SW 1271 (cell line): ENCODE results near the gene BCAS3.
A peak's percentile ranks its signal among the peaks of the same experiment; 100 is the strongest.

Experiments used
- DNase-seq, 2 experiments: peaks; one replicate each; lab custom pipeline; 2025; lab: John Stamatoyannopoulos, UW

Gene BCAS3

DNA sequence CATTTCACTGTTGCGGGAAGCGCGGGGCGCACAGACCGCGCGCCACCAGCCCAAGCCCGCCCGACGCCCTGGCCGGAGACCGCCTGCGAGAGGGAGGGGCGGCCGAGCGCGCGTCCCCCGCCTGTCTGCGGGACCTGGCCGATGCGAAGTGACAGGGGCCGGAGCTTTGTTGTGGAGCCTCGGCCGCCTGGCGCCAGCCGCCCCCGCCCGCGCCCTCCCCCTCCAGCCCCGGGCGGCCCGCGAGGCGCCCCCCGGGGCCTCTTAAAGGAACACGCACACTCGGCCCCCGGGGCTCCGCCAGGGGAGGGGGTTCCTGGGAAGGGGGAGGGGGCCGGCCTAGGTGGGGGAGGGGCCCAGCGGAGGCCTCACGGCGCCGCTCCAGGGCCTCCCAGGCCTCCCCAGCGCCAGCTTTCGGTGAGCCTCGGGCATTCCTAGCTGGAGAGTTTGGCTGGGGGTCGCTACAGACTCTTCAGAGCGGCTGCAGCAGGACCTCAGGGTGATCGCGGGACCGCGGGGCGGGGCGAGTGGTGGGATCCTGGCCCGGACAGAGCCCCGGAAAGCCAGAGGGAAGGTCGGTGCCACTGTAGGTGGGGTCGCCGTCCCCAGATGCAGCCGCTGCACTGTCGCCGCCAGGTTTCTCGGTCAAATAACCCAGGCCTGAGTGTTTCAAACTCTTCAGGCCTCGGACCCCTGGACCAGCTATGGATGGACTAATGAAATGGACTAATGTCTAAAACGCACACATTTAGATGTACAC, 719.6 kb downstream of the BCAS3 start:
- DNase-seq = no peak

DNA sequence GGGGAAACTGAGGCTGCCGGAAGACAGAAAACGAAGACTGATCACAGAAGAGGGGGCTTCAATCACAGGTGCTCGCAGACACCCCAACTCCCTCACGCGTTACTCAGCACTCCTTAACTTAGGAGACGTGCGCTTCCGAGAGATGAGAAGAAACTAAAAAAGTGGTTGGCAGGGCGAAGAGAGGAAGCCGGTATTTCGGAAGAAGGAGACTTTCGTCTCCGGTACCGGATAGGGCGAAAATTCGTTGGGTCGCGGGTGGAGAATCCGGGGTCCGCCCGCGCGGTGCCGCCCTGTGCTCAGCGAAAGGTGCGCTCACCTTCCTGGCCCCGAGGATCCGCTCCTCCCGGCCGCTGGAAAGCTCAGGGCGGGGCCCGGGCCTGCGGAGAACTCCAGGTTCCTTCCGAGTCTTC, 721.1 kb downstream of the BCAS3 start:
- DNase-seq = no peak

DNA sequence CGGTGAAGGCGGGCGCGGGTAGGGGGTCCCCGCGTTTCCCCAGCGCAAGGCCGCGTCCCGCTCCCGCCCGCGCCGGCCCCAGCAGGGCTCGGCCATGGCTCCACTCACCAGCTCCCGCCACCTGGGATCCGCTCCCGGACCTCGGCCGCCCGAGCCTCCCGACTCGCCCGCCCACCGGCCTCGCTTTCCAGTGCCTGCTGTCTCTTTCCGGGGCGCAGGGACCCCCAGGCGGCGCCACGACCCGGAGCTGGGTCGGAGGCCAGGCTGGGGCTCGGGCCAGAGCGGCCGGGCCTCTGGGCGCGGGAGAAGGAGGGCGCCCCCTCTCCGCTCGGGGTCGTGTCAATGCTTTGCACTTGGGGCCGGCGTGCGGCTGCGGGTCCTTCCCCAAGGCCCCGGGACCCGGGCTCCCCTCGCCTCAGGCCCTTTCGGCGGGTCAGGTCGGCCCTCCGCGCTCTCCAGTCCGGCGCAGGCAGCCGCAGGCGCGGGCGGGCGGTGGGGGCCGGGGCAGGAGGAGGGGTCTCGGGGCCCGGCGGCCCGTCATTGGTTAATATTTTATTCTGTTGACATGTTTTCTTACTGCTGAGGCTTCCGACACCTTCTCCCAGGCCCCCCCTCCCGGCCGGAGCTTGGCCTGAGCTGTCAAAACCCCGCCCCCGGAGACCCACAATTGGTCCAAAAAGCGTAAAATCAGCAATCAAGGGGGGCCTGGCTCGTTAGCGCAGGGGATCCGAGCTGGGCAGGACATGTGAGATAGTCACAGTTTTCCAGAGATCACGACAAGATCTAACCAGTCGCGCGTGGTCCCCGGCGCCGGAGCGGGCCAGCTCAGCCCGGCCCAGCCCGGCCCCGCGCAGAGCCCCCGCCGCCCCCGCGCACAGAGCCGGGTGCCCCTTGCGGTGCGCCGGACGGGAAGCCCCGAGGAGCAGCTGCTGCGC, 721.7 kb downstream of the BCAS3 start, which contains the start of gene TBX2:
TBX2 (plus strand) TSS at position 713 of the 935 bp plus-strand sequence. CDS start 334 bp downstream, outside the sequence.
- peak; percentile 78 to 91 for DNase-seq

DNA sequence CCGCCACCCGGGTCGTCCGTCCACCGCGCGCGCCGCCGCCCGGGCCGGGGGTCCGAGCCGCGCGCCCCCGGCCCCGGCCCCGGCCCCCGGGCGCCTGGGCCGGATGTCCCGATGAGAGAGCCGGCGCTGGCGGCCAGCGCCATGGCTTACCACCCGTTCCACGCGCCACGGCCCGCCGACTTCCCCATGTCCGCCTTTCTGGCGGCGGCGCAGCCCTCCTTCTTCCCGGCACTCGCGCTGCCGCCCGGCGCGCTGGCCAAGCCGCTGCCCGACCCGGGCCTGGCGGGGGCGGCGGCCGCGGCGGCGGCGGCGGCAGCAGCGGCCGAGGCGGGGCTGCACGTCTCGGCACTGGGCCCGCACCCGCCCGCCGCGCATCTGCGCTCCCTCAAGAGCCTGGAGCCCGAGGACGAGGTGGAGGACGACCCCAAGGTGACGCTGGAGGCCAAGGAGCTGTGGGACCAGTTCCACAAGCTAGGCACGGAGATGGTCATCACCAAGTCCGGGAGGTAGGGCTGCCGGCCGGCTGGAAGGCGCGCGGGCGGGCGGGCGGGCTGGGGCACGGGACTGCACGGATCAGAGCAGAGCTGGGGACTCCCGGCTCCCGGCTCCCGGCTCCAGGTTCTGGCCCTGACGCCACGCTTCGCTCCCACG, 722.5 kb downstream of the BCAS3 start:
- no peak for DNase-seq

DNA sequence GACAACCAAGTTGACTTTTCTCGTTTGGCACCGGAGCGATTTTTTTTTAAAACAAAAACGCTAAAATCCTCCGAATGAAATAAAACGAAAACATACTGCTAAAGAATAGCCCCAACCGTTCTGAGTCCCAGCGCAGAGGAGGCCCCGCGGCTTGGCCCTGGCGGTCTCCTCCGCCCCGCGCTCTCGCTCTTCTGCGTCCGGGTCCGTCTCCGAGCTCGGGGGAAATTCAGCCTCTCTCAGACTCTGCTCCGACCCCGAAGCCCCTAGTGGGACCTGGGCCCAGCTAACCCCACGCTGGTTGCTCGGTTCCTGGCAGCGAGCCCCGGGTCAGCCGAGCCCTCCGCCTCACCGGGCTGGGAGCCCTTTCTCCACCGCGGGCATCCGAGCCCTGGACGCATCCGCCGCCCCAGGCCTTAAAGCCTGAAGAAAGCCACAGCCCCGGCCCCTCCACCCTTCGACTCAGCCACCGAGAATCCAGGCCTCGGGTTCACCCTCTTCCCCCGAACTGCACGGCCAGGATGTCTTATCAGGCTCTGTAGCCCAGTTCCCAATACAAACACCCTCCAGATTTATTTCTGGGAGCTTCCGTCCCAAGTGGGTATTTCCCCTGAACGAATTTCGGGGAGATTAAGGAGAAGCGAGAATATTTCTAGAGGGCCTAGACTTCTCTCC, 723.2 kb downstream of the BCAS3 start:
- no peak for DNase-seq

DNA sequence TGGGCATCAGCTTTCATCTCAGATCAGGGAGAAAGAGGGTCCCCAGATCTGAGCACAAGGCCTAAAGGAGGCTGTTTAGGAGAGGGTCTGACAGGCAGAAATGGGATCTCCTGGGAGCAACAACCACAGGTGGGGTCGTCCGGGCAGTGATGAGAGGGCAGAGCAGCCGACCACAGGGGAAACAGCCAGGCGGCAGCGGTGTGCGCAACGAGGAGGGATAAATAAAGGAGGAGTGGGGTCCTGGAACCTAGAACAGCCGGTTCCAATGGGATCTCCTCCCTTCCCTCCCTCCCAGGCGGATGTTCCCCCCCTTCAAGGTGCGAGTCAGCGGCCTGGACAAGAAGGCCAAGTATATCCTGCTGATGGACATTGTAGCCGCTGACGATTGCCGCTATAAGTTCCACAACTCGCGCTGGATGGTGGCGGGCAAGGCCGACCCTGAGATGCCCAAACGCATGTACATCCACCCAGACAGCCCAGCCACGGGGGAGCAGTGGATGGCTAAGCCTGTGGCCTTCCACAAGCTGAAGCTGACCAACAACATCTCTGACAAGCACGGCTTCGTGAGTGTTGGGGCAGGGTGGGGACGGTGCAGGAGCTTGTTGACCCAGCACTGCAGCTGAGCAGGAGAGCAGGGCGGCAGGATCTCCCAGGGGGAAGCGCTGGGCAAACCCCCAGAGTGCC, 723.9 kb downstream of the BCAS3 start:
- DNase-seq = no peak

DNA sequence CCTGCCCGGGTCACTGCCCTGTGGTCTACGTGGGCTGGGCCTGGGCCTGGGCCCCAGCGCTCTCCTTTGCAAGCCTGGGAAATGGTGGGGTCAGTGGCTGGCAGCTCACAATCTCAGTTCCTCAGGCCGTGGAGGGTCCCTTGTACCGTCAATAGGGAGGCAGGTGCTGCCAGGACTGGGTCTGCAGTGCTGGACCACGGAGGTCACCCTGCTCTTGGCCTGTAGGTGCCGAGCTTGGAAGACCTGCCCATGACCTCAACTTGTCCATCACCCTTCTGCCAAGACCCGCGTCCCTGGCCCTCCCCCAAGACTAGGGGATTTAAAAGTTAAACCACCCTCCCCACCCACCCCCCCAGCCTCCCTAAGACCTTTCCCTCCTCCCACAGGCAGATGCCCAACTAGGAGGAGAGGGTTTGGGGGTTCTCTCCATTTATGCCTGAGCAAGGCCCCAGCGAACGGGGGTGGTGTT, 724.5 kb downstream of the BCAS3 start:
- no peak for DNase-seq

DNA sequence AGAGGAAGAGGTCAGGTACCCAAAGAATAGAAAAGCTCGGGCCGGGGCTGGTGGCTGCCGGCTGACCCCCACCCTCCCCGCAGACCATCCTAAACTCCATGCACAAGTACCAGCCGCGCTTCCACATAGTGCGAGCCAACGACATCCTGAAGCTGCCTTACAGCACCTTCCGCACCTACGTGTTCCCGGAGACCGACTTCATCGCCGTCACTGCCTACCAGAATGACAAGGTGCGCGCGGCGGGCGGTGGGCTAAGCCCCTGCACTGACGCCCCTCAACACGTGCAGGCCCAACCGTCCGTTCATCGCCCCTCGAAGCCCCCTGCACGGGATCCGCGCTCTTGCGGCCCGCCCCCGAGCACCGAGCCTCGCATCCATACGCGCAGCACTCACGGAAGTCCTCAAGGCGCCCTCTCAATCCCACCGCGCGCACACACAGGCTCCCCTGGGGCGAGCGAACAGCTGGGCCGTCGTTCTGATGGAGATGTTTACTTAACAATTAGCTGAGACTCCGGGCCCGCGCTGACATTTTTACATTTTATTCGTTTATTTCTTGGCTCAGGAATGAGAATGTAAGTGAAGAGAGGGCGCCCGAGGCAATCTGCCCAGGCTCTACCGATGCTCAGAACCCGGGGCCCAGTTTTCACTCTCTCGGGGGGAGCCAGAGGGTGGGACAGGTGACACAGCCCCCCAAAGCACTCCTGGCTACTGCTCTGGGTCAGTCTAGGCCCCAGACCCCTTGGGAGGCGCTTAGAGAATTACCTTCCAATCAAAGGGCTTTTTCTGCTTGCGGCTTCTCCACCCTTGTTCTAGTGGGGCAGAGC, 725.5 kb downstream of the BCAS3 start:
- DNase-seq = no peak

DNA sequence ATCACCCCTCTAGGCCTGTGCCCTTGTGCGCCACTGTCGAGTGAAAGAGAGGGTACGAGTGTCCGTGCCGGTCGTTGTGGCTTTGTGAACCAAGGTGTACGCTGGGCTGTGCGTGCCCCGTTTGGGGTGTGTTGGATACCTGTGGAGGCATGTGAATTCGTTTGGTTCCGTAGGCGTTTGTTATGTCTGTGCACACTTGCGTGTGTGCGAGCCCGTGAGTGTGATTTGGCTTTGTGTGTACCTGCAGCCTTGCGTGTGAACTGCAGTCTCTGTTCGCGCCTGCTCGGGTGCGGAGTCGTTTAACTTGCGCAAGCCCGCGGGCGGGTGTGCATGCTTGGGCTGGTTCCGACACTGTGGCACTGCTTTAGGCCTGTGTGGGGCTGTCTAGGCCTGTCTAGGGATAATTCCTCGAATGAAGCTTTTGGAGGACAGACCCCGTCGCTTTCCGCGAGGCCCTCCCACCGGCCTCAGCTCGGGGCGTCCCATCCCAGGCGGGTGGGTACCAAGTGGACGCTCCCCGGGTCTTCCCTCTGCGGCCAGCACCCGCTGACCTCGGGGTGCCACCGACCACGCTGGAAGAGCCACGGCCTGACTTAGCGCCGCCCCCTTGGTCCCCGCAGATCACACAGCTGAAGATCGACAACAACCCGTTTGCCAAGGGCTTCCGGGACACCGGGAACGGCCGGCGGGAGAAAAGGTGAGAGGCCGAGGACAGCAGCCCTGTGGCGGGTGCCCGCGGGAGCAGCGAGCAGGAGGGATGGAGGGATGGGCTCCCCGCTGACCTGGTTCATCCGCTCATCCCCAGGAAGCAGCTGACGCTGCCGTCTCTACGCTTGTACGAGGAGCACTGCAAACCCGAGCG, 726.4 kb downstream of the BCAS3 start:
- no peak for DNase-seq

DNA sequence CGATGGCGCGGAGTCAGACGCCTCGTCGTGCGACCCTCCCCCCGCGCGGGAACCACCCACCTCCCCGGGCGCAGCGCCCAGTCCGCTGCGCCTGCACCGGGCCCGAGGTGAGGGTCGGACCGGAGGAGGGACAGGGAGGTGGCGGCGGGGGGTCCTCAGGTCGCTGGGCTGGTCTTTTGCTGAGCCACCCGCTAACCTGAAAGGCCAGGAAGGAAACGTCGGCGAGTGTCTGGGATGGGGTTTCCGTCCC, 726.9 kb downstream of the BCAS3 start:
- DNase-seq = no peak

DNA sequence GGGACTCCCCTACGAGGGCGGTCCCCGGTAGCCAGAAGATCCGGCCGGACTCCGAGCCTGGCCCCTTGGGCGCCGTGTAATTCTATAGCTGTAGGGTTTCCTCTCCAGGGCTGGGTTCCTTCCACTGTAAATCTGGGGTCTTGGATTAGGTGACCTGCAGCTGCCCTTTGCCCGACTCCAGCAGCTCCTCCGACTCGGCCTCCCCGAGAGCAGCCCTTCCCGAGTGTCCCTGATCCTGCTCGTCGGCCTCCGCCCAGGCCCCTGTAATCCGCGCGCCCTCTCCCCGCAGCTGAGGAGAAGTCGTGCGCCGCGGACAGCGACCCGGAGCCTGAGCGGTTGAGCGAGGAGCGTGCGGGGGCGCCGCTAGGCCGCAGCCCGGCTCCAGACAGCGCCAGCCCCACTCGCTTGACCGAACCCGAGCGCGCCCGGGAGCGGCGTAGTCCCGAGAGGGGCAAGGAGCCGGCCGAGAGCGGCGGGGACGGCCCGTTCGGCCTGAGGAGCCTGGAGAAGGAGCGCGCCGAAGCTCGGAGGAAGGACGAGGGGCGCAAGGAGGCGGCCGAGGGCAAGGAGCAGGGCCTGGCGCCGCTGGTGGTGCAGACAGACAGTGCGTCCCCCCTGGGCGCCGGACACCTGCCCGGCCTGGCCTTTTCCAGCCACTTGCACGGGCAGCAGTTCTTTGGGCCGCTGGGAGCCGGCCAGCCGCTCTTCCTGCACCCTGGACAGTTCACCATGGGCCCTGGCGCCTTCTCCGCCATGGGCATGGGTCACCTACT, 727.4 kb downstream of the BCAS3 start:
- no peak for DNase-seq

DNA sequence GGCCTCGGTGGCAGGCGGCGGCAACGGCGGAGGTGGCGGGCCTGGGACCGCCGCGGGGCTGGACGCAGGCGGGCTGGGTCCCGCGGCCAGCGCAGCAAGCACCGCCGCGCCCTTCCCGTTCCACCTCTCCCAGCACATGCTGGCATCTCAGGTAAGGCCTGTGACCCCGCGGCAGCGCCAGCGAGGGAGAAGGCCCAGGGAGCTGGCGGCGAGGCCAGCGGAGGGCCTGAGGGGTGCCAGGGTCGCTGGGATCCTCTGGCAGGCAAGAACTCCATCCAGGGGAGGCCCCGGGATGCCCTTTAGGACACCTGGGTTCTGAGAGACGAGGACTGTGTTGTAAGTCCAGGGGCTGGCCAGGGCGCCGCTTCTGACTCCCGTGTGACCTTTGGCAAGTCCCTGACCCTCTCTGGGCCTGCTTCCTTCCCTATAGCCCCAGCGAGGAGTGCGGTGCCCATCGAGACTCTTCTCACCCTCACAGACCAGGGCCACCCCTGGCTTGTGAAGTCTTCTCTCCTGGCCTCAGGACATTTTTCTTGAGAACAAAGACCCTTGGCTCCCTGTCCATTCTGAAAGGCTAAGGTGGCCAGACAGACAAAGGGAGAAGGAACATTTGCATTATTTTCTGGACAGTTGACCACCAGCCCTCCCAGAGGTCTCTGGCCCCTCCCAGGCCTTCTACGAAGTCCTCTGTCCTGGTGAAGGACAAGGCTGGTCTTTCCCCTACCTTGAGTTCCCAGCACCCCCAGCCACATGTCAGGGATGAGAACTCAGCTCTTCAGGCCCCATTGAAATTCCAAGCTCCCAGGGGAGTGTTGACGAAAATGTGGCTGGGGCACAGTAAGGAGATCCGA, 728.3 kb downstream of the BCAS3 start:
- DNase-seq = no peak

DNA sequence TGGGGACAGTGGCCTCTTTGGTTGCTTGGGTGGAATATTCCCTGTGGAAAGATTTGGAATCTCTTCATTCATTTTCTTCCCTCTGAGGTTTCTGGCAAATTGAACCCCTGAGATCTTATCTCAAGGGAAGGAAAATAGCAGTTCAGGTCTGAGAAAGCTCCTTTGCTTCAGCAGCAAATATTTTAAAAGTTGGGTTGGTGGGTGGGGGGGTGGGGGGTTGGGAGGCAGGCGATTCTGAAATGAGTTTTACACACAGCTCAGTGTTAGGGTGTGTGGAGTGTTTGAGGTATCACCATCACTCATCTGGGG, 728.8 kb downstream of the BCAS3 start:
- no peak for DNase-seq

DNA sequence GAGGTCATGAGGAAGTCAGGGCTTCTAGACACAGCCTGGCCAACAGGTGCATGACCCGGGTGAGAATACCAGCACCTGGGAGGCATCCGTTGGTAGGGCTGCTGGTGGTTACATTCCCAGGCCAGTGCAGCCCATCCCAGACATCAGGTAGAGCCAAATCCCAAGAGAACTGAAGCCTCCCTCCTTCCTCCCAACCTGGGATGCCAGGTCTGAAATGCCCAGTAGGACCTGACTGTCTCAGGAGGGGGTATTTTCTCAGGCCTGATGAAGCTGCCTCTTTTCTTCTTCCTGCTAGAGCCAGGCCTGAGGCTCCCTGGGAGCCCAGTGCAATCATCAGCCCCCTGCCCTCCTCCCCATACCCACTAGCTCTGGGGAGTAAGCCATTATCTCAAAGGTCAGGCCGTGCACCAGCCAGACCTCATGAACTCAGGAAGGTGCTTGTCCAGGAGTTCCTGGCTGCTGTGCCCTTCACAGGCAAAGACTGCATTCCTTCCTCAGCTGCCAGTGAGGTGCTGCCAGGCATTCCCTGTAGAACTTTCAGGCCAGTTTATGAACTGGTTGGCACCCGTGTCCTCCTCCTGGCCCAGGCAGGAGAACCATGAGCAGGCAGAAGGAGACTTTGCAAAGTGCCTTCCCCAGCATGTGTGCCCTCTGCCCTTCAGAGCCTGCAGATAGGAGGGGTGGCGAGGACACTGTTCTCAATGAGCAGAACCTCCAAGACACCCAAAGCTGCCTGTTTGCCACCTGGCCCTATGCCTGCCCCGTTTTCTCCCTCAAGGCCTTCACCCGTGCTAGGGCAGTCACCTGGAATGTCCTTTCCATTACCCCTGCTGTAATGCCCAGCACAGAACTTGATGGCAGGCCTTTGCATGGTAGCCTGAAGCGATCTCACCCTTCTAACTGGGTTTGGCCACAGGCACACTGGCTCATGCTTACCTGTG, 729.6 kb downstream of the BCAS3 start:
- DNase-seq = no peak

DNA sequence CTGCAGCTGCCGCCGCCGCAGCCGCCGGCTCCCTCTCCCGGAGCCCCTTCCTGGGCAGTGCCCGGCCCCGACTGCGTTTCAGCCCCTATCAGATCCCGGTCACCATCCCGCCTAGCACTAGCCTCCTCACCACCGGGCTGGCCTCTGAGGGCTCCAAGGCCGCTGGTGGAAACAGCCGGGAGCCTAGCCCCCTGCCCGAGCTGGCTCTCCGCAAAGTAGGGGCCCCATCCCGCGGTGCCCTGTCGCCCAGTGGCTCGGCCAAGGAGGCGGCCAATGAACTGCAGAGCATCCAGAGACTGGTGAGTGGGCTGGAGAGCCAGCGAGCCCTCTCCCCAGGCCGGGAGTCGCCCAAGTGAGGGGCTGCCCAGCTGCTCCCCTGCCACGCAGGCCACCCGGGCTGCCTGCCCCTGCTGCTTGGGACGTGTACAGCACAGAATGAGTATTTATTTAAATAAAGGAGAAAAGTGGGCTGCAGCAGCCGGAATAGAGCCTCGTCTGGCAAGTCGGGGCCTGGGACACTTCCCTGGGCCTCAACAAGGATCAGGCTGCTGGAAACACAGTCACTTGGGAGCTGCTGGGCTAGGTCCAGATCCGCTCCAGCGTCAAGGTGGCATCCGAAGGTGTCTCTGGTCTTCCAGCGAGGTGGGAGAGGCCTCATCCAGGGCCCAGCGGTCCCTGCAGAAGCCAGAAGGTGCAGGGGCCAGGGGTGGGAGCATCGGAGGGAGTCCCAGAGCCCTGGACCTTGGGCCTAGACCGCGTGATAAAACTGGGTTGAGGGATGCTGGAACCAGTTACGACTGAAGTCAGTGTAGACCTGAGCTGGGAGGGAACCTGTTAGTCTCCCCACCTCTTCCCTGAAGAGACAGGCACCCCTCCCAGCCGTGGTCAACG, 730.7 kb downstream of the BCAS3 start:
- DNase-seq = no peak
